ENCODE results near the gene PIP4K2A. TPM values are rescaled to one million over a fixed set of nuclear protein-coding genes. Genes with fewer than 3 reads are reported as not detected.

Gene PIP4K2A
- total and polyA plus RNA-seq, 2 donors (not counting 3 experiments of a cell fraction or from before 2014, with no cell fraction given), result 11.8 to 32.6 TPM

DNA sequence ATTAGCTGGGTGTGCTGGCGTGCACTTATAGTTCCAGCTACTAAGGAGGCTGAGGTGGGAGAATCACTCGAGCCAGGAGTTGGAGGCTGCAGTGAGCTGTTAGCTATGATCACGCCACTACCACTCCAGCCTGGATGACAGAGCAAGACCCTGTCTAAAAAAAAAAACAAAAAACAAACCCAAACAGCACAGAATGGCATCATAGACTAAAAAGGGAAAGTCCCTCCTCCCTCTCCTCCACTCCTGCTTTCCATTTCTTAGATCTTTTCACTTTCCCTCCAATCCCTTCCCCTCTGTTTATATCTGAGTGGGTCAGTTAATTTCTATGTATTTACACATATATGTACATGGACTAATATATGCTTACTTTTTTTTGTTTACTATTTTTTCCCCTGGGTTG, 10.4 kb upstream of the PIP4K2A start:
- dilution Hi-C loops (cut with MboI; ENCODE audit: extremely low pct_ligation_motif_present, low sequenced_read_pairs) (no loop called here), intact Hi-C loops (cut with micrococcal nuclease) (no loop called here)
- no peaks in the 10 kb centered on the region for H3K36me3 ChIP-seq (ENCODE audit: control insufficient read depth in 2 of 2, extremely low read depth in 1 of 2, insufficient read depth in 2 of 2, low read length in 2 of 2)
- FAIRE-seq (no peak), DNase-seq (ENCODE audit: low read depth, low spot score) (no peak)
- TF ChIP-seq, protein P1, sequence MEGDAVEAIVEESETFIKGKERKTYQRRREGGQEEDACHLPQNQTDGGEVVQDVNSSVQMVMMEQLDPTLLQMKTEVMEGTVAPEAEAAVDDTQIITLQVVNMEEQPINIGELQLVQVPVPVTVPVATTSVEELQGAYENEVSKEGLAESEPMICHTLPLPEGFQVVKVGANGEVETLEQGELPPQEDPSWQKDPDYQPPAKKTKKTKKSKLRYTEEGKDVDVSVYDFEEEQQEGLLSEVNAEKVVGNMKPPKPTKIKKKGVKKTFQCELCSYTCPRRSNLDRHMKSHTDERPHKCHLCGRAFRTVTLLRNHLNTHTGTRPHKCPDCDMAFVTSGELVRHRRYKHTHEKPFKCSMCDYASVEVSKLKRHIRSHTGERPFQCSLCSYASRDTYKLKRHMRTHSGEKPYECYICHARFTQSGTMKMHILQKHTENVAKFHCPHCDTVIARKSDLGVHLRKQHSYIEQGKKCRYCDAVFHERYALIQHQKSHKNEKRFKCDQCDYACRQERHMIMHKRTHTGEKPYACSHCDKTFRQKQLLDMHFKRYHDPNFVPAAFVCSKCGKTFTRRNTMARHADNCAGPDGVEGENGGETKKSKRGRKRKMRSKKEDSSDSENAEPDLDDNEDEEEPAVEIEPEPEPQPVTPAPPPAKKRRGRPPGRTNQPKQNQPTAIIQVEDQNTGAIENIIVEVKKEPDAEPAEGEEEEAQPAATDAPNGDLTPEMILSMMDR (IDR thresholded peaks at IDR 0.05; ENCODE audit: extremely low read depth in 1 of 2, insufficient read depth in 1 of 2, low read depth in 1 of 2, low read length in 2 of 2), result no peak
- TF ChIP-seq FOS (IDR thresholded peaks at IDR 0.05; ENCODE audit: borderline replicate concordance, insufficient read depth, low read length) (no peak), POLR2AphosphoS5 (IDR thresholded peaks at IDR 0.05; ENCODE audit: insufficient read depth, low read depth, low read length) (no peak), JUN (IDR thresholded peaks at IDR 0.05; ENCODE audit: borderline replicate concordance, insufficient read depth, insufficient read length, low read depth) (no peak), MYC (IDR thresholded peaks at IDR 0.05; ENCODE audit: low read depth, low read length) (no peak), GATA2 (IDR thresholded peaks at IDR 0.05; ENCODE audit: insufficient read depth, insufficient read length, low read depth, low read length) (no peak), POLR2A (IDR thresholded peaks at IDR 0.05; ENCODE audit: low read depth, low read length) (no peak), EZH2 (IDR thresholded peaks at IDR 0.05; ENCODE audit: borderline replicate concordance, low read depth, low read length, severe bottlenecking) (no peak)
- TF ChIP-seq, protein P2, sequence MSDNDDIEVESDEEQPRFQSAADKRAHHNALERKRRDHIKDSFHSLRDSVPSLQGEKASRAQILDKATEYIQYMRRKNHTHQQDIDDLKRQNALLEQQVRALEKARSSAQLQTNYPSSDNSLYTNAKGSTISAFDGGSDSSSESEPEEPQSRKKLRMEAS (IDR thresholded peaks at IDR 0.05; ENCODE audit: insufficient read depth, insufficient read length), result no peak
- ChIA-PET POLR2A (no interaction called here), CTCF (no interaction called here)
- peaks cover 9 to 25% of the 10 kb centered on the region in 2 experiments for H3K27me3 ChIP-seq (ENCODE audit: control insufficient read depth in 2 of 2, insufficient read depth in 2 of 2, low read length in 2 of 2)
- no peak overlapping the region for H3K9ac ChIP-seq (replicated peaks; ENCODE audit: extremely low read depth, insufficient read depth, low read length)
- H3K27ac ChIP-seq (ENCODE audit: insufficient read depth, low read depth, low read length), result no peak overlapping the region
- no peaks in the 10 kb centered on the region for H3K79me2 ChIP-seq (ENCODE audit: control insufficient read depth, insufficient read depth, low read length)
- H3K4me1 ChIP-seq (ENCODE audit: control insufficient read depth, extremely low read depth, insufficient read depth, low read length), result no peaks in the 10 kb centered on the region
- no peaks in the 10 kb centered on the region for H3K9me3 ChIP-seq (replicated peaks; ENCODE audit: control insufficient read depth, insufficient read depth, low read length)
- H4K20me1 ChIP-seq (replicated peaks; ENCODE audit: control insufficient read depth, extremely low read depth, insufficient read depth, low read length), result no peaks in the 10 kb centered on the region
- H3K9me1 ChIP-seq (replicated peaks; ENCODE audit: control insufficient read depth, extremely low read depth, insufficient read depth, low read length), result no peaks in the 10 kb centered on the region
- H2AFZ ChIP-seq (ENCODE audit: low read depth, low read length), result no peak overlapping the region
- no peak overlapping the region for H3K4me2 ChIP-seq (ENCODE audit: insufficient read depth, low read length)
- no TSS peak for BruUV-seq (replicated peaks)
- H3K4me3 ChIP-seq (replicated peaks in 1 of 3; ENCODE audit: insufficient read depth in 1 of 3, low read depth in 1 of 3, low read length in 3 of 3), result no peak overlapping the region
